HepG2 (cell line): ENCODE data around the gene ANKRA2. TPM values are rescaled to one million over a fixed set of nuclear protein-coding genes. Genes with fewer than 3 reads are reported as not detected.

ENCODE experiments used
- ARID3A ChIP-seq: IDR thresholded peaks from 2 replicates; pipeline ENCODE4 v1.6.1; 2012; ENCODE audit warnings: low read depth, low read length, improper control_type of control experiment
- ETV5 ChIP-seq: IDR thresholded peaks from 2 replicates; pipeline ENCODE4 v1.6.1; 2018; ENCODE audit warnings: missing biosample characterization, missing genetic modification reagents, inconsistent platforms, borderline replicate concordance
- IKZF4 ChIP-seq: sonication (generic); formaldehyde crosslinking; IDR thresholded peaks from 2 replicates; pipeline ENCODE4 v1.5.1; 2020; ENCODE audit warnings: borderline replicate concordance, mild to moderate bottlenecking, low read depth, missing genetic modification reagents; ENCODE audit errors: not compliant biosample characterization
- RFXAP ChIP-seq: sonication (generic); formaldehyde crosslinking; IDR thresholded peaks from 2 replicates; pipeline ENCODE4 v1.4.0; 2020; ENCODE audit warnings: missing genetic modification reagents, borderline replicate concordance
- SKIL ChIP-seq: sonication (generic); formaldehyde crosslinking; IDR thresholded peaks from 2 replicates; pipeline ENCODE4 v1.8.0; 2022; ENCODE audit warnings: missing genetic modification reagents, mild to moderate bottlenecking, moderate library complexity, borderline replicate concordance
- XRCC5 ChIP-seq: fragments of 200-400 bp; formaldehyde crosslinking; optimal IDR thresholded peaks from 2 replicates; pipeline ENCODE3; 2017; ENCODE audit warnings: mild to moderate bottlenecking, low read length
- ZBTB8A ChIP-seq: sonication (generic); formaldehyde crosslinking; IDR thresholded peaks from 2 replicates; pipeline ENCODE4 v1.4.0; 2020; ENCODE audit warnings: mild to moderate bottlenecking, low read depth, missing genetic modification reagents, borderline replicate concordance
- ZFP82 ChIP-seq: sonication (generic); formaldehyde crosslinking; IDR thresholded peaks from 2 replicates; pipeline ENCODE4 v1.5.1; 2020; ENCODE audit warnings: mild to moderate bottlenecking, missing genetic modification reagents, borderline replicate concordance
- ZNF503 ChIP-seq: sonication (generic); formaldehyde crosslinking; IDR thresholded peaks from 2 replicates; pipeline ENCODE4 v1.4.0; 2020; ENCODE audit warnings: missing genetic modification reagents
- ZNF687 ChIP-seq: sonication (generic); formaldehyde crosslinking; IDR thresholded peaks from 2 replicates; pipeline ENCODE4 v1.5.1; 2020; ENCODE audit warnings: mild to moderate bottlenecking, missing genetic modification reagents, moderate library complexity
- ZNF792 ChIP-seq: IDR thresholded peaks from 2 replicates; pipeline ENCODE4 v1.6.1; 2016
- ZXDC ChIP-seq: sonication (generic); formaldehyde crosslinking; IDR thresholded peaks from 2 replicates; pipeline ENCODE4 v1.5.0; 2020; ENCODE audit warnings: mild to moderate bottlenecking, missing genetic modification reagents
- ZZZ3 ChIP-seq: sonication (generic); formaldehyde crosslinking; IDR thresholded peaks from 2 replicates; pipeline ENCODE4 v1.4.0; 2020; ENCODE audit warnings: missing genetic modification reagents, mild to moderate bottlenecking, borderline replicate concordance
- polyA plus RNA-seq, 8 experiments: library from polyadenylated mRNA; depleted of rRNA in 3 of 8; stranded (reverse) in 7 of 8; unstranded in 1 of 8; fragments of >200 nt; fragmentation: Illumina TruSeq in 4 of 8; extraction: Trizol in 4 of 8; gene quantifications; 2 replicates each; pipeline versions ENCODE4 v1.2.1 to v1.2.3, GENCODE V29; 2011 to 2016; ENCODE audit warnings: low read depth in 4 of 8, missing spikeins in 1 of 8, mixed read lengths in 1 of 8; ENCODE audit not compliant: insufficient read depth in 1 of 8
- total RNA-seq, 5 experiments: library from RNA; depleted of rRNA; stranded (reverse); fragments of >200 nt; fragmentation: Illumina TruSeq; extraction: Trizol; gene quantifications; 2 replicates each; pipeline ENCODE4 v1.2.3, GENCODE V29; 2016; ENCODE audit warnings: low read depth in 1 of 5

ANKRA2 gene
- total and polyA plus RNA-seq, 2 of the 13 experiments (the other 11 are each of a cell fraction or from before 2014, with no cell fraction given): 23.6 to 33.6 TPM

- no peak for TF ChIP-seq XRCC5
- no peak for TF ChIP-seq ZBTB8A (CRISPR knock-in tag)
- peak; percentile 63; the same call in 1 of the 2 replicates for TF ChIP-seq SKIL (CRISPR knock-in tag)
- no peak for TF ChIP-seq IKZF4 (CRISPR knock-in tag)
- no peak for TF ChIP-seq ZZZ3
- TF ChIP-seq ARID3A: no peak
- no peak for TF ChIP-seq ZNF503 (CRISPR knock-in tag)
- TF ChIP-seq RFXAP (CRISPR knock-in tag): no peak
- no peak for TF ChIP-seq ZXDC (CRISPR knock-in tag)
- no peak for TF ChIP-seq ZNF687 (CRISPR knock-in tag)
- no peak for TF ChIP-seq ZFP82
- TF ChIP-seq ETV5 (CRISPR knock-in tag): peak; percentile 62; the same call in 1 of the 2 replicates
- no peak for TF ChIP-seq ZNF792 (CRISPR knock-in tag)
Measured at GRCh38 chr5:73605223-73606087, 40.0 kb upstream of the ANKRA2 start (continued).
